DND-41 (cell line): Measurements from ENCODE around the gene ANKRD11.

Experiments
- ATAC-seq: fragments of 200-7000 bp; cut with Tn5 transposase; 3 replicates; pipeline ENCODE4 v1.9.1; 2021; ENCODE audit warnings: low read depth; ENCODE audit not compliant: insufficient read depth
- DNase-seq: peaks from one replicate; pipeline ENCODE4 v3.0.0-alpha.2; 2020
- H2AFZ ChIP-seq: 2 replicates; pipeline ENCODE4 v1.6.0; 2012; ENCODE audit warnings: low read depth, low read length
- H3K27ac ChIP-seq: 2 replicates; pipeline ENCODE4 v1.5.1; 2012; ENCODE audit warnings: low read length, inconsistent platforms
- H3K27me3 ChIP-seq: fragments of 200-600 bp; sonication (generic); 2 replicates; pipeline ENCODE4 v1.6.0; 2012; ENCODE audit warnings: low read length, mild to moderate bottlenecking, inconsistent platforms; ENCODE audit not compliant: insufficient read depth, poor library complexity
- H3K36me3 ChIP-seq: 2 replicates; pipeline ENCODE4 v1.5.1; 2012; ENCODE audit warnings: low read length, inconsistent platforms; ENCODE audit not compliant: insufficient read depth
- H3K4me1 ChIP-seq: 2 replicates; pipeline ENCODE4 v1.5.1; 2012; ENCODE audit warnings: mild to moderate bottlenecking, low read length; ENCODE audit not compliant: insufficient read depth
- H3K4me2 ChIP-seq: 2 replicates; pipeline ENCODE4 v1.6.0; 2012; ENCODE audit warnings: mild to moderate bottlenecking, moderate library complexity, low read length, inconsistent platforms; ENCODE audit not compliant: insufficient read depth
- H3K4me3 ChIP-seq, 2 experiments: fragments of 200-600 bp in 1 of 2; shearing (Covaris generic) in 1 of 2; 2 replicates each; pipeline ENCODE4 v1.5.1; 2012 to 2016; ENCODE audit warnings: inconsistent platforms in 2 of 2, low read length in 2 of 2, mild to moderate bottlenecking in 2 of 2, low read depth in 1 of 2, moderate library complexity in 1 of 2
- H3K79me2 ChIP-seq: 2 replicates; pipeline ENCODE4 v1.6.0; 2012; ENCODE audit warnings: low read length, inconsistent platforms; ENCODE audit not compliant: insufficient read depth
- H3K9ac ChIP-seq: 2 replicates; pipeline ENCODE4 v1.6.0; 2012; ENCODE audit warnings: low read depth, mild to moderate bottlenecking, inconsistent platforms, low read length, moderate library complexity
- H3K9me3 ChIP-seq: 2 replicates; pipeline ENCODE4 v1.5.1; 2012; ENCODE audit warnings: low read length, moderate library complexity, mild to moderate bottlenecking, inconsistent platforms; ENCODE audit not compliant: insufficient read depth, severe bottlenecking
- H4K20me1 ChIP-seq: 2 replicates; pipeline ENCODE4 v1.6.0; 2012; ENCODE audit warnings: low read length; ENCODE audit not compliant: insufficient read depth
- CTCF ChIP-seq: IDR thresholded peaks from 2 replicates; pipeline ENCODE4 v1.5.1; 2012; ENCODE audit warnings: borderline replicate concordance, low read length, moderate library complexity, mild to moderate bottlenecking; ENCODE audit not compliant: poor library complexity, severe bottlenecking; ENCODE audit errors: extremely low read depth
- EZH2 ChIP-seq: IDR thresholded peaks from 3 replicates; pipeline ENCODE4 v1.6.1; 2012; ENCODE audit warnings: borderline replicate concordance, low read depth, mild to moderate bottlenecking, moderate library complexity, low read length, inconsistent platforms; ENCODE audit not compliant: severe bottlenecking

The ANKRD11 gene

DNA sequence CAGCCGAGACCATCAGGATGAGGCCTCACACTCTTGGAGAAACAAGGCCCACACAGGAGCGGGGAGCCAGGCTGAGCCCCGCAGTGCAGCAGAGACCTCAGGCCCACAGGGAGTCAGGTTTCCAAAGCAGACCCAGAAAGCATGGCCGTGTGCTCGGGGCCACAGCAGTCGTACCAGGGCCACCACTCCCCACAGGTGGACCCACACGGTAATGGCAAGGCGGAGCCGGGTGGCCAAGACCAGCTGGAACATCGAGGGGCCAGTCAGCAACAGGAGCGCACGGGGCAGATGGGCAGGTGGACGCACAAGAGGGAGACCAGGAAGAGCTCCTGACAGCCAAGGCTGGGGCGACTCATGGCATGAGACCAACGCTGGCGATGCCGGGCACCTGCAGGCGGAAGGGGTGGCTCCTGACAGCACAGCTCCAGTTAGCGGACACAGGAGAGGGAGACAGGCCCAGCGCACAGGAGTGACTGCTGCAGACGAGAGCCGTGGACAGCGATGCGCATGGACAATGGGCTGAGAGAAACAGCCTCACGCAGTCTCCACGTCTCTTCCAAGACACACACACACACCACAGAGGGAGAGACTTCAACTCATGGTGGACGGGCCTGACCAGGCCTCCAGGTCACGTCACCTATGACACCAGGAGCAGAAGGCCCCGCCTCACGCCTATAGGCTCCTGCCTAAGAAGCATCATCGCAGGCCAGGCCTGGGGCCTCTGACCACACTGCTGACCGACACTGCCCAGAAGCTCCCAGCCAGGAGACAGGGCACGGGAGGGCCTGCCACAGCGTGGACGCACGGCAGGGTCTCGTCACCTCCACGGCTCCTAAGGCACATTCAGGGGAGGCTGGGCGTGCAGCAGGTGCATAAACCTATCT is 214.3 kb downstream of the ANKRD11 start:
- H4K20me1 ChIP-seq: peaks cover 69% of the 10 kb centered on the region
- no peak overlapping the region for H3K27ac ChIP-seq
- TF ChIP-seq EZH2: no peak
- no peak overlapping the region for H3K4me3 ChIP-seq
- H3K9me3 ChIP-seq: no peaks in the 10 kb centered on the region
- H3K4me2 ChIP-seq: no peak overlapping the region
- H3K36me3 ChIP-seq: peaks cover 93% of the 10 kb centered on the region
- no peak for DNase-seq
- no peak overlapping the region for H2AFZ ChIP-seq
- ATAC-seq: no peak
- no peak overlapping the region for H3K9ac ChIP-seq
- H3K27me3 ChIP-seq: no peaks in the 10 kb centered on the region
- peaks cover 63% of the 10 kb centered on the region for H3K79me2 ChIP-seq
- no peaks in the 10 kb centered on the region for H3K4me1 ChIP-seq

- no peak for ATAC-seq
- Histone ChIP-seq H4K20me1 (peaks cover 69% of the 10 kb centered on the region), H3K27me3 (no peaks in the 10 kb centered on the region), H2AFZ (no peak overlapping the region), H3K79me2 (peaks cover 60% of the 10 kb centered on the region), H3K4me2 (no peak overlapping the region), H3K36me3 (peaks cover 93% of the 10 kb centered on the region), H3K9me3 (no peaks in the 10 kb centered on the region), H3K9ac (no peak overlapping the region), H3K4me1 (no peaks in the 10 kb centered on the region), H3K27ac (no peak overlapping the region), H3K4me3 (no peak overlapping the region)
- TF ChIP-seq CTCF: no peak
- TF ChIP-seq EZH2: no peak
- DNase-seq: no peak
These were observed 215.1 kb downstream of the ANKRD11 start for GRCh38 chr16:89275284-89275584.

DNA sequence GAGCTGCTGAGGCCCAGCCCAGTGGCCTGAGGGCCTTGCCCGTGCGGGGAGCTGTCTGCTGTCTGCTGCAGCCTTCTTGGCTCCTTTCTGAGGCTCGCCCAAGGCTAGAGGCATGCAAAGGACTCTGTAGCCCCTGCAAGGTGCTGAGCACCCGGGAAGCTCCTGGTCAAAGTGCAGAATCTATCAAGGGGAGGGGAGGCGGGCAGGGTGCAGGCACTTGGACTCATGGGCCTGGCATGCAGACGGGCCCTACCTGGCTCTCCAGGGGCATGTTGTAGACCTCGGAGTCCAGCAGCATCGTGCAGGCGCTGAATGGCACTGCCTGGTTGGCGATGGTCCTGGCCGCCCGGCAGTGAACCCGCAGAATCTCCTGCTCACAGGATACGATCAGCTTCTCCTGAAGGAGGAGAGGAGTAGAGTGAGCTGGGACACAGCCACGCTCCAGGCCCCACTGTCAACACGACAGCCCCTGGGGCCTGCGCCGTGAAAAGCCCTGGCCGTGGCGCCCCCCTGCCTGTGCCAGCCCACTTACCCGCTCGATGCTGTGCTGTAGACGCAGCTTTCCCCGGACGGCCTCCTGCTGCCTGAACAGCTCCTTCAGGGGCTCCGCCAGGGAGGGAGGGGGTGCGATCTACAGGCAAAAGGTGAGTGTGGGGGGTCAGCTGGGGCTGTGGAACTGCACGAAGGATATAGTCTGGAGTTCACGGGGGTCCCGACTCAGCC is 215.6 kb downstream of the ANKRD11 start:
- peaks cover 60% of the 10 kb centered on the region for H3K79me2 ChIP-seq
- no peaks in the 10 kb centered on the region for H3K9me3 ChIP-seq
- H3K9ac ChIP-seq: no peak overlapping the region
- H4K20me1 ChIP-seq: peaks cover 68% of the 10 kb centered on the region
- no peak for DNase-seq
- no peak overlapping the region for H3K4me3 ChIP-seq
- no peak overlapping the region for H3K4me2 ChIP-seq
- H3K36me3 ChIP-seq: peaks cover 93% of the 10 kb centered on the region
- ATAC-seq: no peak
- no peak overlapping the region for H2AFZ ChIP-seq
- TF ChIP-seq EZH2 (no peak), CTCF (no peak)
- H3K27ac ChIP-seq: no peak overlapping the region
- H3K27me3 ChIP-seq: no peaks in the 10 kb centered on the region
- no peaks in the 10 kb centered on the region for H3K4me1 ChIP-seq

GRCh38 chr16:89273741-89274472 is 216.5 kb downstream of the ANKRD11 start:
- Histone ChIP-seq H3K9ac (no peak overlapping the region), H3K79me2 (peaks cover 59% of the 10 kb centered on the region), H3K36me3 (peaks cover 99% of the 10 kb centered on the region), H3K27ac (no peak overlapping the region), H3K4me2 (no peak overlapping the region), H3K4me3 (no peak overlapping the region), H3K9me3 (no peaks in the 10 kb centered on the region), H3K4me1 (no peaks in the 10 kb centered on the region), H4K20me1 (peaks cover 72% of the 10 kb centered on the region), H3K27me3 (no peaks in the 10 kb centered on the region), H2AFZ (no peak overlapping the region)
- no peak for ATAC-seq
- no peak for DNase-seq
- no peak for TF ChIP-seq EZH2
- no peak for TF ChIP-seq CTCF
